ENCODE data around the gene LAMA3. TPM values are rescaled to one million over a fixed set of nuclear protein-coding genes. Genes with fewer than 3 reads are reported as not detected.

LAMA3 gene
- total RNA-seq, 1 experiment from 2014 or later: 5.6 TPM

DNA sequence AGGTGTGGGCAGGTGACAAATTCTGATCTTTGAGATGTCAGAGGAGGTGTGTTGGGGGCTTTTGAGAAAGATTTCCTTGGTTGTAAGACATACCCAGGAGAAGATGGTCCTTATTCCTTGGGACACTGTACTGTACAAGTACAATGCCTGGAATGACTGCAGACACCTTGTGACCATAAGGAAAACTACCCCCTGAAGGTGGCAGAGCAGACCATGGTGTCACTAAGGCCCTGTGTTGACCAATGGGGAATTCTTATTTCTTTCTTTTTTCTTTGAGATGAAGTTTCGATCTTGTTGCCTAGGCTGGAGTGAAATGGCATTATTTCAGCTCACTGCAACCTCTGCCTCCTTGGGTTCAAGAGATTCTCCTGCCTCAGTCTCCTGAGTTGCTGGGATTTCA is 22.1 kb upstream of the LAMA3 start:
- ChIA-PET POLR2A (no interaction called here), CTCF (interaction anchor here (3.4 kb wide), 1 partner anchor 36 kb away, joined by 16 read pairs; no protein-coding TSS in a partner anchor), RAD21 (ENCODE audit: low non-redundant PET in 1 of 2, low total read pairs in 2 of 2, uncharacterized antibody in 2 of 2, unreplicated experiment in 2 of 2) (no interaction called here)
- no peak overlapping the region for H3K9ac ChIP-seq (ENCODE audit: low read length)
- no peaks in the 10 kb centered on the region for H3K27me3 ChIP-seq (ENCODE audit: insufficient read depth, low read length)
- H3K4me1 ChIP-seq (ENCODE audit: control insufficient read depth in 1 of 2, insufficient read depth in 2 of 2, low read length in 2 of 2): peaks cover 0 to 9% of the 10 kb centered on the region in 2 experiments; a peak in 2 of 4 replicates
- intact Hi-C loops (cut with micrococcal nuclease): no loop called here
- H3K9me3 ChIP-seq (ENCODE audit: control insufficient read depth in 1 of 2, insufficient read depth in 1 of 2, low read depth in 1 of 2, low read length in 2 of 2): no peaks in the 10 kb centered on the region
- H3K4me2 ChIP-seq (ENCODE audit: low read length): no peak overlapping the region
- H3K9me2 ChIP-seq (ENCODE audit: insufficient read depth): no peaks in the 10 kb centered on the region
- DNase-seq (ENCODE audit: low read depth, low spot score) (no peak), ATAC-seq (no peak)
- no peaks in the 10 kb centered on the region for H3K79me2 ChIP-seq (ENCODE audit: insufficient read depth, low read length)
- H4K20me1 ChIP-seq (ENCODE audit: insufficient read depth): no peaks in the 10 kb centered on the region
- no peak overlapping the region for H3K4me3 ChIP-seq (replicated peaks in 1 of 2; ENCODE audit: low read depth in 1 of 2, low read length in 2 of 2)
- BruUV-seq (replicated peaks): no TSS peak
- H3K27ac ChIP-seq (ENCODE audit: low read depth, low read length): no peak overlapping the region
- TF ChIP-seq, protein P1, sequence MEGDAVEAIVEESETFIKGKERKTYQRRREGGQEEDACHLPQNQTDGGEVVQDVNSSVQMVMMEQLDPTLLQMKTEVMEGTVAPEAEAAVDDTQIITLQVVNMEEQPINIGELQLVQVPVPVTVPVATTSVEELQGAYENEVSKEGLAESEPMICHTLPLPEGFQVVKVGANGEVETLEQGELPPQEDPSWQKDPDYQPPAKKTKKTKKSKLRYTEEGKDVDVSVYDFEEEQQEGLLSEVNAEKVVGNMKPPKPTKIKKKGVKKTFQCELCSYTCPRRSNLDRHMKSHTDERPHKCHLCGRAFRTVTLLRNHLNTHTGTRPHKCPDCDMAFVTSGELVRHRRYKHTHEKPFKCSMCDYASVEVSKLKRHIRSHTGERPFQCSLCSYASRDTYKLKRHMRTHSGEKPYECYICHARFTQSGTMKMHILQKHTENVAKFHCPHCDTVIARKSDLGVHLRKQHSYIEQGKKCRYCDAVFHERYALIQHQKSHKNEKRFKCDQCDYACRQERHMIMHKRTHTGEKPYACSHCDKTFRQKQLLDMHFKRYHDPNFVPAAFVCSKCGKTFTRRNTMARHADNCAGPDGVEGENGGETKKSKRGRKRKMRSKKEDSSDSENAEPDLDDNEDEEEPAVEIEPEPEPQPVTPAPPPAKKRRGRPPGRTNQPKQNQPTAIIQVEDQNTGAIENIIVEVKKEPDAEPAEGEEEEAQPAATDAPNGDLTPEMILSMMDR (IDR thresholded peaks at IDR 0.05 in 2 of 3, conservative IDR thresholded peaks at IDR 0.05 in 1 of 3; ENCODE audit: borderline replicate concordance in 1 of 3, insufficient read depth in 1 of 3, low read depth in 2 of 3, low read length in 2 of 3): peak in 2 of 3 experiments; percentile 23 to 30; a peak in 1 of 6 replicates
- TF ChIP-seq EZH2 (IDR thresholded peaks at IDR 0.05) (no peak), JUND (IDR thresholded peaks at IDR 0.05) (no peak), RAD21 (IDR thresholded peaks at IDR 0.05; ENCODE audit: low read depth) (peak; percentile 63), EZH2phosphoT487 (IDR thresholded peaks at IDR 0.05; ENCODE audit: borderline replicate concordance) (no peak)
- H3K36me3 ChIP-seq (ENCODE audit: control insufficient read depth in 1 of 2, insufficient read depth in 2 of 2, low read length in 2 of 2): no peaks in the 10 kb centered on the region
- no peak overlapping the region for H2AFZ ChIP-seq (ENCODE audit: low read depth, low read length, poor library complexity, severe bottlenecking)

- Histone ChIP-seq H3K9ac (ENCODE audit: low read length) (no peak overlapping the region), H3K27me3 (ENCODE audit: insufficient read depth, low read length) (no peaks in the 10 kb centered on the region), H3K79me2 (ENCODE audit: insufficient read depth, low read length) (no peaks in the 10 kb centered on the region), H3K4me1 (ENCODE audit: control insufficient read depth in 1 of 2, insufficient read depth in 2 of 2, low read length in 2 of 2) (0 out of 4 replicates have a peak, but pooled peaks cover 0 to 3% of the 10 kb centered on the region in 2 experiments), H3K36me3 (ENCODE audit: control insufficient read depth in 1 of 2, insufficient read depth in 2 of 2, low read length in 2 of 2) (no peaks in the 10 kb centered on the region), H3K27ac (ENCODE audit: low read depth, low read length) (no peak overlapping the region), H2AFZ (ENCODE audit: low read depth, low read length, poor library complexity, severe bottlenecking) (peak overlapping the region; percentile 26), H3K9me2 (ENCODE audit: insufficient read depth) (no peaks in the 10 kb centered on the region), H3K4me2 (ENCODE audit: low read length) (no peak overlapping the region), H4K20me1 (ENCODE audit: insufficient read depth) (no peaks in the 10 kb centered on the region), H3K9me3 (ENCODE audit: control insufficient read depth in 1 of 2, insufficient read depth in 1 of 2, low read depth in 1 of 2, low read length in 2 of 2) (no peaks in the 10 kb centered on the region), H3K4me3 (replicated peaks in 1 of 2; ENCODE audit: low read depth in 1 of 2, low read length in 2 of 2) (no peak overlapping the region)
- BruUV-seq (replicated peaks): no TSS peak
- ChIA-PET CTCF (no interaction called here), RAD21 (ENCODE audit: low non-redundant PET in 1 of 2, low total read pairs in 2 of 2, uncharacterized antibody in 2 of 2, unreplicated experiment in 2 of 2) (no interaction called here), POLR2A (no interaction called here)
- no peak for ATAC-seq
- intact Hi-C loops (cut with micrococcal nuclease): no loop called here
- no peak for DNase-seq (ENCODE audit: low read depth, low spot score)
- no peak for TF ChIP-seq SIN3A (IDR thresholded peaks at IDR 0.05; ENCODE audit: low read depth)
- TF ChIP-seq ATF3 (IDR thresholded peaks at IDR 0.05): no peak
- TF ChIP-seq SP1 (IDR thresholded peaks at IDR 0.05; ENCODE audit: low read depth): no peak
- TF ChIP-seq, protein P2, sequence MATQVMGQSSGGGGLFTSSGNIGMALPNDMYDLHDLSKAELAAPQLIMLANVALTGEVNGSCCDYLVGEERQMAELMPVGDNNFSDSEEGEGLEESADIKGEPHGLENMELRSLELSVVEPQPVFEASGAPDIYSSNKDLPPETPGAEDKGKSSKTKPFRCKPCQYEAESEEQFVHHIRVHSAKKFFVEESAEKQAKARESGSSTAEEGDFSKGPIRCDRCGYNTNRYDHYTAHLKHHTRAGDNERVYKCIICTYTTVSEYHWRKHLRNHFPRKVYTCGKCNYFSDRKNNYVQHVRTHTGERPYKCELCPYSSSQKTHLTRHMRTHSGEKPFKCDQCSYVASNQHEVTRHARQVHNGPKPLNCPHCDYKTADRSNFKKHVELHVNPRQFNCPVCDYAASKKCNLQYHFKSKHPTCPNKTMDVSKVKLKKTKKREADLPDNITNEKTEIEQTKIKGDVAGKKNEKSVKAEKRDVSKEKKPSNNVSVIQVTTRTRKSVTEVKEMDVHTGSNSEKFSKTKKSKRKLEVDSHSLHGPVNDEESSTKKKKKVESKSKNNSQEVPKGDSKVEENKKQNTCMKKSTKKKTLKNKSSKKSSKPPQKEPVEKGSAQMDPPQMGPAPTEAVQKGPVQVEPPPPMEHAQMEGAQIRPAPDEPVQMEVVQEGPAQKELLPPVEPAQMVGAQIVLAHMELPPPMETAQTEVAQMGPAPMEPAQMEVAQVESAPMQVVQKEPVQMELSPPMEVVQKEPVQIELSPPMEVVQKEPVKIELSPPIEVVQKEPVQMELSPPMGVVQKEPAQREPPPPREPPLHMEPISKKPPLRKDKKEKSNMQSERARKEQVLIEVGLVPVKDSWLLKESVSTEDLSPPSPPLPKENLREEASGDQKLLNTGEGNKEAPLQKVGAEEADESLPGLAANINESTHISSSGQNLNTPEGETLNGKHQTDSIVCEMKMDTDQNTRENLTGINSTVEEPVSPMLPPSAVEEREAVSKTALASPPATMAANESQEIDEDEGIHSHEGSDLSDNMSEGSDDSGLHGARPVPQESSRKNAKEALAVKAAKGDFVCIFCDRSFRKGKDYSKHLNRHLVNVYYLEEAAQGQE (IDR thresholded peaks at IDR 0.05; ENCODE audit: low read depth): no peak
- TF ChIP-seq ZFX (IDR thresholded peaks at IDR 0.05): no peak
- TF ChIP-seq EGR1 (IDR thresholded peaks at IDR 0.05; ENCODE audit: low read depth): no peak
- no peak for TF ChIP-seq YY1 (IDR thresholded peaks at IDR 0.05; ENCODE audit: extremely low read depth, insufficient replicate concordance, low read depth, low read length)
- TF ChIP-seq POLR2AphosphoS5 (IDR thresholded peaks at IDR 0.05; ENCODE audit: low read depth, low read length): no peak
- TF ChIP-seq, protein P3, sequence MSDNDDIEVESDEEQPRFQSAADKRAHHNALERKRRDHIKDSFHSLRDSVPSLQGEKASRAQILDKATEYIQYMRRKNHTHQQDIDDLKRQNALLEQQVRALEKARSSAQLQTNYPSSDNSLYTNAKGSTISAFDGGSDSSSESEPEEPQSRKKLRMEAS (IDR thresholded peaks at IDR 0.05): no peak
These were observed 20.5 kb upstream of the LAMA3 start for GRCh38 chr18:23668731-23669130.

All from HCT116 (cell line).